Activated CD8-positive, alpha-beta T cell treated with anti-CD3 and anti-CD28 coated beads for 36 hours (primary cell): ENCODE measurements around the gene PRSS3. TPM values are rescaled to one million over a fixed set of nuclear protein-coding genes. Genes with fewer than 3 reads are reported as not detected.

Source experiments
- ATAC-seq: fragments of 200-7000 bp; cut with Tn5 transposase; one replicate; pipeline ENCODE4 v1.10.0; 2021; ENCODE audit warnings: mild to moderate bottlenecking, moderate library complexity
- CTCF ChIA-PET: fragments of 350-600 bp; sonication (Branson Sonifier 250); formaldehyde crosslinking; loops from one replicate; lab custom pipeline; 2021; ENCODE audit warnings: antibody characterized with exemption; lab: Charles Lee
- POLR2A ChIA-PET: fragments of 350-600 bp; sonication (Branson Sonifier 250); formaldehyde crosslinking; loops from one replicate; lab custom pipeline; 2021; ENCODE audit warnings: antibody characterized with exemption; lab: Charles Lee
- DNase-seq: peaks from one replicate; pipeline ENCODE4 v3.0.0-alpha.2; 2020
- H3K27ac Mint-ChIP-seq: one replicate; pipeline ENCODE4 v1.8.0; 2021; ENCODE audit warnings: mild to moderate bottlenecking, mixed read lengths
- H3K27me3 Mint-ChIP-seq: one replicate; pipeline ENCODE4 v1.8.0; 2021; ENCODE audit warnings: mixed read lengths
- H3K36me3 Mint-ChIP-seq: one replicate; pipeline ENCODE4 v1.8.0; 2021; ENCODE audit warnings: low read depth, mixed read lengths
- H3K4me1 Mint-ChIP-seq: one replicate; pipeline ENCODE4 v1.8.0; 2021; ENCODE audit warnings: low read depth, mixed read lengths
- H3K4me3 Mint-ChIP-seq: one replicate; pipeline ENCODE4 v1.8.0; 2021; ENCODE audit warnings: mild to moderate bottlenecking, moderate library complexity, mixed read lengths
- H3K9me3 Mint-ChIP-seq: one replicate; pipeline ENCODE4 v1.8.0; 2021; ENCODE audit warnings: mixed read lengths
- intact Hi-C: fragments of 100-400 bp; cut with micrococcal nuclease; formaldehyde crosslinking; loops from one replicate; pipeline ENCODE4 v1.10.0; 2022
- total RNA-seq, 2 experiments: library from RNA; stranded (reverse); gene quantifications; one replicate each; pipeline ENCODE4 v1.2.3, GENCODE V29; 2021
- TF ChIP-seq, protein P1 (sequence below): fragments of 200-600 bp; IDR thresholded peaks from one replicate; pipeline ENCODE4 v1.8.0; 2022; ENCODE audit warnings: antibody characterized with exemption, mild to moderate bottlenecking

The PRSS3 gene
- total RNA-seq, 2 experiments from 2014 or later = not detected

DNA sequence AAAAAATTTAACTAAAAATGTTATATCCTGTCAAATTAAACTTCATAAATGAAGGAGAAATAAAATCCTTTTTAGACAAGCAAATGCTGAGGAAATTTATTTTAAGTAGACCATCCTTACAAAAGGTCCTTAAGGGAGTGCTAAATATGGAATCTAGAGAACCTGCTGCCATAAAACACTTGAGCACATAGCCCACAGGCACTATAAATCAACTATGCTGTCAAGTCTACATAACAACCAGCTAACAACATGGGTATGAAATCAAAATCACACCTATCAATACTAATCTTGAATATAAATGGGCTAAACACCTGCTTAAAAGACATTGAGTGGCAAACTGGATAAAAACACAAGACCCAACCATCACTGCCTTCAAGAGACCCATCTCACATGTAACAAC is 15.1 kb upstream of the PRSS3 start:
- Mint-ChIP-seq H3K9me3 (no peaks in the 10 kb centered on the region), H3K27me3 (peaks cover 2% of the 10 kb centered on the region), H3K27ac (no peak overlapping the region), H3K36me3 (no peaks in the 10 kb centered on the region), H3K4me1 (peaks cover 3% of the 10 kb centered on the region), H3K4me3 (no peak overlapping the region)
- DNase-seq (no peak), ATAC-seq (no peak)
- POLR2A ChIA-PET = no interaction called here
- intact Hi-C loops = no loop called here
- CTCF ChIA-PET = interaction anchor here (0.9 to 1.2 kb wide), 2 partner anchors 9 to 42 kb away, joined by 3 to 4 read pairs; no protein-coding TSS in a partner anchor
- TF ChIP-seq, protein P1, sequence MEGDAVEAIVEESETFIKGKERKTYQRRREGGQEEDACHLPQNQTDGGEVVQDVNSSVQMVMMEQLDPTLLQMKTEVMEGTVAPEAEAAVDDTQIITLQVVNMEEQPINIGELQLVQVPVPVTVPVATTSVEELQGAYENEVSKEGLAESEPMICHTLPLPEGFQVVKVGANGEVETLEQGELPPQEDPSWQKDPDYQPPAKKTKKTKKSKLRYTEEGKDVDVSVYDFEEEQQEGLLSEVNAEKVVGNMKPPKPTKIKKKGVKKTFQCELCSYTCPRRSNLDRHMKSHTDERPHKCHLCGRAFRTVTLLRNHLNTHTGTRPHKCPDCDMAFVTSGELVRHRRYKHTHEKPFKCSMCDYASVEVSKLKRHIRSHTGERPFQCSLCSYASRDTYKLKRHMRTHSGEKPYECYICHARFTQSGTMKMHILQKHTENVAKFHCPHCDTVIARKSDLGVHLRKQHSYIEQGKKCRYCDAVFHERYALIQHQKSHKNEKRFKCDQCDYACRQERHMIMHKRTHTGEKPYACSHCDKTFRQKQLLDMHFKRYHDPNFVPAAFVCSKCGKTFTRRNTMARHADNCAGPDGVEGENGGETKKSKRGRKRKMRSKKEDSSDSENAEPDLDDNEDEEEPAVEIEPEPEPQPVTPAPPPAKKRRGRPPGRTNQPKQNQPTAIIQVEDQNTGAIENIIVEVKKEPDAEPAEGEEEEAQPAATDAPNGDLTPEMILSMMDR = no peak

DNA sequence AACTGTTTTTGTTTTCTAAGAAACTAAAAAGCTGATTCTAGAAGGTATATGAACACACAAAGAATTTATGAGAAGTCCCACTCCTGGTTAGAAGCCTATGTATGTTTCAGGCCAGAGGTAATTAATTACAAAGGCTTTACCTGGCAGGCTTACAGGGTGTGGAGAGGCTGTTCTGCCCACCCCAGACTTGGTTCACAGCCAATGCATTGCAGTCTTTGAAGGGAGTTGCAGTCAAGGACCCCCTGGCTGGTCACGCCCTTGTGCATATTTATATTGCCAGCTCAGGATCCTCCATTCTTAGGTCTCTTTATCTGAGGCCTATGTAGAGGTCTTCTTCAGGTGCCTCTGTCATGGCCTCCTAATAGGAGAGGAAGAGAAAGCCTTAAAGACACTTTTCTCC is 13.6 kb upstream of the PRSS3 start:
- H3K27me3 Mint-ChIP-seq = peaks cover 2% of the 10 kb centered on the region
- no peaks in the 10 kb centered on the region for H3K9me3 Mint-ChIP-seq
- ChIA-PET CTCF (interaction anchor here (1.0 kb wide), 1 partner anchor 158 kb away, joined by 3 read pairs; no protein-coding TSS in a partner anchor), POLR2A (no interaction called here)
- no peak overlapping the region for H3K27ac Mint-ChIP-seq
- TF ChIP-seq, protein P1 = no peak
- intact Hi-C loops = no loop called here
- ATAC-seq = no peak
- H3K4me1 Mint-ChIP-seq = peaks cover 11% of the 10 kb centered on the region
- DNase-seq = no peak
- H3K36me3 Mint-ChIP-seq = no peaks in the 10 kb centered on the region
- no peak overlapping the region for H3K4me3 Mint-ChIP-seq

DNA sequence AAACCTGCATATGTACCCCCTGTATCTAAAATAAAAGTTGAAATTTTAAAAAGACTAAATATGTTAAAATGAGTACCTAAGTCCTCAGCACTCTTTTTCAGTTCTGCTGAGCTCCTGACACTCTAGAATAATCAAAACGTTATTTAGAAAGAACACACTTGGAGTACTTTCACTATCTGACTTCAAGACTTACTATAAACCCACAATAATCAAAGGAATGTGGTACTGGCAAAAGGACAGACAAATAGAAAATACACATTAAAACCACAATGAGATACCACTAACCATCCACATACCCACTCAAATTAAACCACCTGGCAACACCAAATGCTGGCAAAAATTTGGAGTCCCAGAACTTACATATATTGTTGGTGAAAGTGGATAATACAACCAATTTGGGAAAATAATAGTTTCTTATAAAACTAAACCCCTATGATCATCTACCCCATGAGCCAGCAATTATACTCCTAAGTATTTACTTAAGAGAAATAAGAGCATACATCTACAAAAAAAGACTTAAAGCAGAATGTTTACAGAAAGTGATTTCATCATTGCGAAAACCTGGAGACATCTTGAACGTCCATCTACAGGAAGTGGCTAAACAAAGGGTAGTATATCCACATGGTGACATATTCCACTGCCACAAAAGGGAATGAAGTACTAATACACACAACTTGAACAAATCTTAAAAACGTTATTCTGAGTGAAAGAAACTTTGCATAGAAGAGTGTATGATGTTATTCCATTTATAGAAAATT is 12.8 kb upstream of the PRSS3 start:
- DNase-seq (no peak), ATAC-seq (no peak)
- TF ChIP-seq, protein P1 = no peak
- Mint-ChIP-seq H3K27ac (no peak overlapping the region), H3K9me3 (no peaks in the 10 kb centered on the region), H3K4me3 (no peak overlapping the region), H3K4me1 (peaks cover 11% of the 10 kb centered on the region), H3K27me3 (peaks cover 2% of the 10 kb centered on the region), H3K36me3 (no peaks in the 10 kb centered on the region)
- intact Hi-C loops = no loop called here
- CTCF ChIA-PET = no interaction called here
- POLR2A ChIA-PET = no interaction called here

DNA sequence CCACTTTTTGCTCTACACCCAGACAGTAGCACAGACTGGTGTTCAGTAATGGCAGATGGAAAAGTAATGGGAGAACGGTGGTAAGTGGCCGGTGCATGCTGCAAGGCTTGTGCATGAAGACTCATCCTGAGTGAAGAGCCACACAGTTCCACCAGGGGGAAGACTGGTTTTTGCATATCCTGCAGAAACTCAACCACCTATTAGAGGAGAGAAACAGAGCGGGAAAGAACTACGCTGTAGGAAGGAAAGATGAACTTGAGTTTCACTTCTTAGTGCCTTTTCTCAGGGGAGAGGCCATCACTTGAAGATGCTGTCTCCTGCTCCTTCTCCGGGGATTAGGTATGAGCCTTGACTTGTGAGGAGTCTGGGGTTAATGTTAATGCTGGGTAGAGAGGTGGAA is 9.4 kb upstream of the PRSS3 start:
- intact Hi-C loops = no loop called here
- H3K9me3 Mint-ChIP-seq = no peaks in the 10 kb centered on the region
- DNase-seq (peak; percentile 6), ATAC-seq (no peak)
- H3K4me3 Mint-ChIP-seq = no peak overlapping the region
- CTCF ChIA-PET = no interaction called here
- H3K27ac Mint-ChIP-seq = no peak overlapping the region
- H3K36me3 Mint-ChIP-seq = no peaks in the 10 kb centered on the region
- POLR2A ChIA-PET = no interaction called here
- peaks cover 3% of the 10 kb centered on the region for H3K27me3 Mint-ChIP-seq
- TF ChIP-seq, protein P1 = no peak
- H3K4me1 Mint-ChIP-seq = peaks cover 8% of the 10 kb centered on the region

DNA sequence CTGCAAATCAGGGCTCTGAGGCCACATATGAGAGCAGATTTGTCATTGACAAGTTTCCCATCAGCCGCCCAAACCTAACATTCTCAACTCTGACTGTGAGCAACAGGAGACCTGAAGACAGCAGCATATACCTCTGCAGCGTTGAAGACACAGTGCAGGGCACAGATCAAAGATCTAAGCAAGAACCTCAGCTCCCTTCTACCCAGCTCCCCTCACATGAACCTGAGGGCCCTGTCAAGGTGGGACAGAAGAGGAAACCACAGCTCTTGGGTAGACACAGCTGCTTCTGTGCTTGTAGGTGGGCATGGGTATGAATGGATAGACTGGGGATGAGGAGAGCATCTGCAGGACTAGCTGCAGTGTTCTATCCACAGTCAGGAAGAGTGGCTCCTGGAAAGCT is 8.7 kb upstream of the PRSS3 start:
- ChIA-PET POLR2A (no interaction called here), CTCF (no interaction called here)
- Mint-ChIP-seq H3K27ac (no peak overlapping the region), H3K4me1 (peaks cover 8% of the 10 kb centered on the region), H3K27me3 (peaks cover 3% of the 10 kb centered on the region), H3K4me3 (no peak overlapping the region), H3K36me3 (no peaks in the 10 kb centered on the region), H3K9me3 (no peaks in the 10 kb centered on the region)
- intact Hi-C loops = no loop called here
- ATAC-seq (no peak), DNase-seq (no peak)
- TF ChIP-seq, protein P1 = no peak
